DLD1 (cell line): ENCODE data around the gene LSAMP.

Experiments used
- in situ Hi-C: cut with HindIII; loops from 2 replicates; pipeline ENCODE4 v1.10.0; 2017; ENCODE audit warnings: low sequenced_read_pairs

Gene LSAMP

GRCh38 chr3:116032176-116032575 lies 413.1 kb downstream of the LSAMP start:
- in situ Hi-C loops = no loop called here

- in situ Hi-C loops = no loop called here
Measured at GRCh38 chr3:116030131-116030850, 415.0 kb downstream of the LSAMP start.

- in situ Hi-C loops = no loop called here
Measured at GRCh38 chr3:116029266-116029665, 416.0 kb downstream of the LSAMP start.

GRCh38 chr3:116028157-116028556 lies 417.1 kb downstream of the LSAMP start:
- in situ Hi-C loops = no loop called here

- in situ Hi-C loops = no loop called here
Measured at GRCh38 chr3:116020989-116021388, 424.3 kb downstream of the LSAMP start.

- in situ Hi-C loops = no loop called here
Measured at GRCh38 chr3:116020495-116020894, 424.8 kb downstream of the LSAMP start.

- in situ Hi-C loops = no loop called here
Measured at GRCh38 chr3:116019254-116019763, 426.0 kb downstream of the LSAMP start.

- in situ Hi-C loops = no loop called here
Measured at GRCh38 chr3:116018646-116019045, 426.6 kb downstream of the LSAMP start.

GRCh38 chr3:116015931-116016330 lies 429.4 kb downstream of the LSAMP start:
- in situ Hi-C loops = no loop called here

GRCh38 chr3:116007000-116007399 lies 438.3 kb downstream of the LSAMP start:
- in situ Hi-C loops = no loop called here

GRCh38 chr3:116005404-116005803 lies 439.9 kb downstream of the LSAMP start:
- in situ Hi-C loops = no loop called here

GRCh38 chr3:116002235-116002634 lies 443.1 kb downstream of the LSAMP start:
- in situ Hi-C loops = no loop called here

GRCh38 chr3:116001151-116001621 lies 444.1 kb downstream of the LSAMP start:
- in situ Hi-C loops = no loop called here

GRCh38 chr3:116000311-116000710 lies 445.0 kb downstream of the LSAMP start:
- in situ Hi-C loops = no loop called here

GRCh38 chr3:115999613-116000012 lies 445.7 kb downstream of the LSAMP start:
- in situ Hi-C loops = no loop called here

GRCh38 chr3:115999001-115999585 lies 446.2 kb downstream of the LSAMP start:
- in situ Hi-C loops = no loop called here

GRCh38 chr3:115996420-115997108 lies 448.7 kb downstream of the LSAMP start:
- in situ Hi-C loops = no loop called here

GRCh38 chr3:115990669-115991068 lies 454.6 kb downstream of the LSAMP start:
- in situ Hi-C loops = no loop called here

GRCh38 chr3:115989684-115990421 lies 455.4 kb downstream of the LSAMP start:
- in situ Hi-C loops = no loop called here

GRCh38 chr3:115986555-115987207 lies 458.6 kb downstream of the LSAMP start:
- in situ Hi-C loops = no loop called here

- in situ Hi-C loops = no loop called here
Measured at GRCh38 chr3:115982629-115983028, 462.7 kb downstream of the LSAMP start.
